Peyer's patch (tissue), 4 donors: Measurements from ENCODE around the gene PNPLA1. TPM values are rescaled to one million over a fixed set of nuclear protein-coding genes. Genes with fewer than 3 reads are reported as not detected.

ENCODE experiments used
- DNase-seq, 3 donors: peaks; one replicate each; pipeline ENCODE4 v3.0.0-alpha.2; 2017 to 2019
- H3K27ac ChIP-seq, 4 donors: fragments of 200-600 bp; sonication (generic); one replicate each; pipeline ENCODE4 v1.5.1; 2016 to 2019
- H3K27me3 ChIP-seq, 2 donors: fragments of 200-600 bp; sonication (generic); one replicate each; pipeline ENCODE4 v1.5.1; 2019
- H3K36me3 ChIP-seq, 3 donors: fragments of 200-600 bp; sonication (generic); one replicate each; pipeline ENCODE4 v1.5.1; 2016 to 2019
- H3K4me1 ChIP-seq, 4 donors: fragments of 200-600 bp; sonication (generic); one replicate each; pipeline ENCODE4 v1.5.1; 2016 to 2019
- H3K4me3 ChIP-seq, 4 donors: fragments of 200-600 bp; sonication (generic); 1 replicate in 3 of 4; 2 replicates in 1 of 4; pipeline ENCODE4 v1.5.1; 2016 to 2019; ENCODE audit warnings: mild to moderate bottlenecking in 1 of 4
- H3K9me3 ChIP-seq, 4 donors: fragments of 200-600 bp; sonication (generic); one replicate each; pipeline ENCODE4 v1.5.1; 2016 to 2019; ENCODE audit warnings: mild to moderate bottlenecking in 1 of 4
- CTCF ChIP-seq, 6 experiments: fragments of 450-650 bp in 4 of 6; fragments of 200-600 bp in 2 of 6; sonication (generic) in 1 of 6; IDR thresholded peaks; one replicate each; pipeline ENCODE4 v1.5.1; 2017 to 2019; ENCODE audit warnings: antibody characterized with exemption in 6 of 6, mild to moderate bottlenecking in 3 of 6, moderate library complexity in 1 of 6
- POLR2A ChIP-seq, 2 donors: fragments of 450-650 bp; IDR thresholded peaks; one replicate each; pipeline ENCODE4 v1.5.1; 2017; ENCODE audit warnings: antibody characterized with exemption in 2 of 2, mild to moderate bottlenecking in 2 of 2, moderate library complexity in 2 of 2
- total RNA-seq, 4 donors: library from RNA; depleted of rRNA; stranded (reverse); fragments of >200 nt; gene quantifications; one replicate each; pipeline ENCODE4 v1.1.0, GENCODE V29; 2016

PNPLA1 gene
- total RNA-seq, 4 donors from 2014 or later, result 1.3 to 4.0 (median 3.0) TPM; not detected in 1

GRCh38 chr6:36349240-36349639 is 79.4 kb downstream of the PNPLA1 start:
- no peak overlapping the region for H3K27ac ChIP-seq
- peak; percentile 28 to 86 (median 82) for DNase-seq
- H3K27me3 ChIP-seq, result no peaks in the 10 kb centered on the region
- H3K36me3 ChIP-seq, result no peaks in the 10 kb centered on the region
- peaks cover 0 to 19% (median 2%) of the 10 kb centered on the region in 4 donors for H3K4me1 ChIP-seq
- TF ChIP-seq POLR2A (IDR thresholded peaks at IDR 0.05), result no peak
- no peak for TF ChIP-seq CTCF (IDR thresholded peaks at IDR 0.05)
- no peaks in the 10 kb centered on the region for H3K9me3 ChIP-seq
- H3K4me3 ChIP-seq, result no peak overlapping the region

GRCh38 chr6:36350082-36350481 is 80.2 kb downstream of the PNPLA1 start:
- H3K4me1 ChIP-seq, result peaks cover 0 to 19% (median 2%) of the 10 kb centered on the region in 4 donors
- H3K9me3 ChIP-seq, result no peaks in the 10 kb centered on the region
- no peak for DNase-seq
- no peaks in the 10 kb centered on the region for H3K27me3 ChIP-seq
- no peaks in the 10 kb centered on the region for H3K36me3 ChIP-seq
- H3K27ac ChIP-seq, result peak overlapping the region in 2 of 4 donors; percentile 39 to 72
- TF ChIP-seq CTCF (IDR thresholded peaks at IDR 0.05), result no peak
- no peak for TF ChIP-seq POLR2A (IDR thresholded peaks at IDR 0.05)
- no peak overlapping the region for H3K4me3 ChIP-seq

GRCh38 chr6:36350681-36351571 is 81.1 kb downstream of the PNPLA1 start:
- Histone ChIP-seq H3K4me3 (no peak overlapping the region), H3K27me3 (no peaks in the 10 kb centered on the region), H3K36me3 (no peaks in the 10 kb centered on the region), H3K4me1 (peaks cover 0 to 19% (median 2%) of the 10 kb centered on the region in 4 donors), H3K27ac (peak overlapping the region in 2 of 4 donors; percentile 39 to 72), H3K9me3 (no peaks in the 10 kb centered on the region)
- DNase-seq, result no peak
- TF ChIP-seq CTCF (IDR thresholded peaks at IDR 0.05), result no peak
- TF ChIP-seq POLR2A (IDR thresholded peaks at IDR 0.05), result no peak

- Histone ChIP-seq H3K27me3 (no peaks in the 10 kb centered on the region), H3K27ac (no peak overlapping the region), H3K4me3 (no peak overlapping the region), H3K9me3 (no peaks in the 10 kb centered on the region), H3K4me1 (peaks cover 0 to 17% (median under 1%) of the 10 kb centered on the region in 4 donors), H3K36me3 (no peaks in the 10 kb centered on the region)
- no peak for TF ChIP-seq CTCF (IDR thresholded peaks at IDR 0.05)
- TF ChIP-seq POLR2A (IDR thresholded peaks at IDR 0.05), result no peak
- DNase-seq, result no peak
Measured at GRCh38 chr6:36352477-36353157, 82.8 kb downstream of the PNPLA1 start.

GRCh38 chr6:36353411-36353915 is 83.6 kb downstream of the PNPLA1 start:
- no peak overlapping the region for H3K4me3 ChIP-seq
- TF ChIP-seq POLR2A (IDR thresholded peaks at IDR 0.05), result no peak
- no peak for TF ChIP-seq CTCF (IDR thresholded peaks at IDR 0.05)
- no peaks in the 10 kb centered on the region for H3K9me3 ChIP-seq
- H3K36me3 ChIP-seq, result no peaks in the 10 kb centered on the region
- no peak overlapping the region for H3K27ac ChIP-seq
- DNase-seq, result no peak
- H3K27me3 ChIP-seq, result no peaks in the 10 kb centered on the region
- peaks cover 0 to 18% (median 0%) of the 10 kb centered on the region in 4 donors for H3K4me1 ChIP-seq
